GM19099 (cell line): ENCODE results near the gene NTRK1.

ENCODE experiments used
- POLR2A ChIP-seq: IDR thresholded peaks from 3 replicates; pipeline ENCODE4 v1.6.1; 2011; ENCODE audit warnings: low read depth; ENCODE audit not compliant: insufficient read length; ENCODE audit errors: extremely low read depth

Gene NTRK1

GRCh38 chr1:156860113-156860627 lies 495 bp upstream of the NTRK1 start:
- no peak for TF ChIP-seq POLR2A

GRCh38 chr1:156862584-156862983 lies 1.9 kb downstream of the NTRK1 start:
- TF ChIP-seq POLR2A, result no peak

- no peak for TF ChIP-seq POLR2A
Observed at GRCh38 chr1:156862997-156863599, 2.4 kb downstream of the NTRK1 start.

- no peak for TF ChIP-seq POLR2A
Observed at GRCh38 chr1:156863631-156864030, 3.0 kb downstream of the NTRK1 start.

GRCh38 chr1:156864796-156865195 lies 4.1 kb downstream of the NTRK1 start:
- TF ChIP-seq POLR2A, result no peak

GRCh38 chr1:156865258-156865657 lies 4.6 kb downstream of the NTRK1 start:
- TF ChIP-seq POLR2A, result no peak

- TF ChIP-seq POLR2A, result no peak
Observed at GRCh38 chr1:156865865-156866248, 5.2 kb downstream of the NTRK1 start.

GRCh38 chr1:156866249-156866909 lies 5.7 kb downstream of the NTRK1 start:
- no peak for TF ChIP-seq POLR2A

- TF ChIP-seq POLR2A, result no peak
Observed at GRCh38 chr1:156868341-156868740, 7.7 kb downstream of the NTRK1 start.

- TF ChIP-seq POLR2A, result no peak
Observed at GRCh38 chr1:156869455-156869854, 8.8 kb downstream of the NTRK1 start.

GRCh38 chr1:156873659-156874058 lies 13.0 kb downstream of the NTRK1 start:
- no peak for TF ChIP-seq POLR2A

- no peak for TF ChIP-seq POLR2A
Observed at GRCh38 chr1:156874142-156874541, 13.5 kb downstream of the NTRK1 start.

- no peak for TF ChIP-seq POLR2A
Observed at GRCh38 chr1:156874572-156875340, 14.1 kb downstream of the NTRK1 start.

- no peak for TF ChIP-seq POLR2A
Observed at GRCh38 chr1:156875341-156875615, 14.6 kb downstream of the NTRK1 start.

- TF ChIP-seq POLR2A, result no peak
Observed at GRCh38 chr1:156876281-156876680, 15.6 kb downstream of the NTRK1 start.
